Activated effector memory CD4-positive, alpha-beta T cell treated with anti-CD3 and anti-CD28 coated beads, Interleukin-2, amount 50 U/mL, for 16 hours (primary cell): Measurements from ENCODE around the gene FLNA.

Source experiments
- DNase-seq: peaks from one replicate; pipeline ENCODE4 v3.0.0-alpha.2; 2020

The FLNA gene

GRCh38 chrX:154373340-154374306 lies 811 bp downstream of the FLNA start:
- DNase-seq = peak; percentile 74

- peak; percentile 79 for DNase-seq
Measured at GRCh38 chrX:154372612-154373022, 1.8 kb downstream of the FLNA start.

GRCh38 chrX:154371789-154372300 lies 2.6 kb downstream of the FLNA start:
- DNase-seq = no peak

- DNase-seq = peak; percentile 97
Measured at GRCh38 chrX:154371017-154371788, 3.2 kb downstream of the FLNA start.

GRCh38 chrX:154370300-154371016 lies 4.0 kb downstream of the FLNA start:
- DNase-seq = no peak

GRCh38 chrX:154369449-154370299 lies 4.8 kb downstream of the FLNA start:
- DNase-seq = peak; percentile 89

- DNase-seq = peak; percentile 96
Measured at GRCh38 chrX:154368630-154369448, 5.6 kb downstream of the FLNA start.

- DNase-seq = no peak
Measured at GRCh38 chrX:154367474-154368308, 6.7 kb downstream of the FLNA start.

- DNase-seq = no peak
Measured at GRCh38 chrX:154366666-154367055, 7.8 kb downstream of the FLNA start.

- DNase-seq = no peak
Measured at GRCh38 chrX:154365997-154366665, 8.3 kb downstream of the FLNA start.

- no peak for DNase-seq
Measured at GRCh38 chrX:154365052-154365600, 9.3 kb downstream of the FLNA start.

- no peak for DNase-seq
Measured at GRCh38 chrX:154363706-154364439, 10.6 kb downstream of the FLNA start.

GRCh38 chrX:154362085-154362742 lies 12.2 kb downstream of the FLNA start:
- no peak for DNase-seq

GRCh38 chrX:154360155-154360713 lies 14.2 kb downstream of the FLNA start:
- DNase-seq = no peak

GRCh38 chrX:154359362-154360154 lies 14.9 kb downstream of the FLNA start:
- DNase-seq = no peak

- no peak for DNase-seq
Measured at GRCh38 chrX:154358829-154359228, 15.6 kb downstream of the FLNA start.

- no peak for DNase-seq
Measured at GRCh38 chrX:154358011-154358410, 16.4 kb downstream of the FLNA start.
